ENCODE data around the gene MAML2. TPM values are rescaled to one million over a fixed set of nuclear protein-coding genes. Genes with fewer than 3 reads are reported as not detected.

Gene MAML2
- total and polyA plus RNA-seq, 2 experiments from 2014 or later: 4.7 to 15.3 TPM

GRCh38 chr11:96027021-96027420 is 316.0 kb downstream of the MAML2 start:
- H3K9me3 ChIP-seq (ENCODE audit: low read depth): no peaks in the 10 kb centered on the region
- no peaks in the 10 kb centered on the region for H3K4me1 ChIP-seq (ENCODE audit: insufficient read depth)
- H3K4me3 ChIP-seq: no peak overlapping the region
- no peak for DNase-seq (ENCODE audit: low spot score)
- TF ChIP-seq EZH2phosphoT487 (IDR thresholded peaks at IDR 0.05; ENCODE audit: low read depth, severe bottlenecking, unreplicated experiment): no peak
- no peak for TF ChIP-seq EZH2 (IDR thresholded peaks at IDR 0.05; ENCODE audit: borderline replicate concordance)
- no peak for TF ChIP-seq CTCF (IDR thresholded peaks at IDR 0.05; ENCODE audit: poor library complexity)
- peaks cover 3% of the 10 kb centered on the region for H3K79me2 ChIP-seq
- no peaks in the 10 kb centered on the region for H4K20me1 ChIP-seq (ENCODE audit: insufficient read depth, poor library complexity, severe bottlenecking)
- no peaks in the 10 kb centered on the region for H3K36me3 ChIP-seq (replicated peaks; ENCODE audit: insufficient read depth, low read depth)
- H3K27ac ChIP-seq: no peak overlapping the region
- no peak overlapping the region for H3K4me2 ChIP-seq
- H2AFZ ChIP-seq: no peak overlapping the region
- H3K27me3 ChIP-seq: no peaks in the 10 kb centered on the region
- H3K9me2 ChIP-seq (replicated peaks; ENCODE audit: insufficient read depth): no peaks in the 10 kb centered on the region

- no peak for DNase-seq (ENCODE audit: low spot score)
- no peaks in the 10 kb centered on the region for H3K9me2 ChIP-seq (replicated peaks; ENCODE audit: insufficient read depth)
- no peaks in the 10 kb centered on the region for H3K36me3 ChIP-seq (replicated peaks; ENCODE audit: insufficient read depth, low read depth)
- H3K4me2 ChIP-seq: no peak overlapping the region
- no peak for TF ChIP-seq EZH2 (IDR thresholded peaks at IDR 0.05; ENCODE audit: borderline replicate concordance)
- TF ChIP-seq EZH2phosphoT487 (IDR thresholded peaks at IDR 0.05; ENCODE audit: low read depth, severe bottlenecking, unreplicated experiment): no peak
- no peak for TF ChIP-seq CTCF (IDR thresholded peaks at IDR 0.05; ENCODE audit: poor library complexity)
- no peaks in the 10 kb centered on the region for H3K9me3 ChIP-seq (ENCODE audit: low read depth)
- 76% methylated on average over 2 of the region's 2 CpGs for WGBS (ENCODE audit: low lambda C conversion rate, missing lambda C conversion rate)
- no peak overlapping the region for H2AFZ ChIP-seq
- no peak overlapping the region for H3K27ac ChIP-seq
- no peaks in the 10 kb centered on the region for H3K4me1 ChIP-seq (ENCODE audit: insufficient read depth)
- H4K20me1 ChIP-seq (ENCODE audit: insufficient read depth, poor library complexity, severe bottlenecking): no peaks in the 10 kb centered on the region
- H3K79me2 ChIP-seq: peaks cover 3% of the 10 kb centered on the region
- H3K4me3 ChIP-seq: no peak overlapping the region
- H3K27me3 ChIP-seq: no peaks in the 10 kb centered on the region
Observed at GRCh38 chr11:96026310-96026709, 316.7 kb downstream of the MAML2 start.

- H3K27ac ChIP-seq: no peak overlapping the region
- no peaks in the 10 kb centered on the region for H3K4me1 ChIP-seq (ENCODE audit: insufficient read depth)
- H3K4me3 ChIP-seq: no peak overlapping the region
- H3K27me3 ChIP-seq: no peaks in the 10 kb centered on the region
- H3K79me2 ChIP-seq: no peaks in the 10 kb centered on the region
- no peaks in the 10 kb centered on the region for H3K36me3 ChIP-seq (replicated peaks; ENCODE audit: insufficient read depth, low read depth)
- no peak overlapping the region for H2AFZ ChIP-seq
- no peaks in the 10 kb centered on the region for H4K20me1 ChIP-seq (ENCODE audit: insufficient read depth, poor library complexity, severe bottlenecking)
- DNase-seq (ENCODE audit: low spot score): no peak
- H3K9me3 ChIP-seq (ENCODE audit: low read depth): no peaks in the 10 kb centered on the region
- no peaks in the 10 kb centered on the region for H3K9me2 ChIP-seq (replicated peaks; ENCODE audit: insufficient read depth)
- TF ChIP-seq EZH2phosphoT487 (IDR thresholded peaks at IDR 0.05; ENCODE audit: low read depth, severe bottlenecking, unreplicated experiment) (no peak), CTCF (IDR thresholded peaks at IDR 0.05; ENCODE audit: poor library complexity) (no peak), EZH2 (IDR thresholded peaks at IDR 0.05; ENCODE audit: borderline replicate concordance) (no peak)
- H3K4me2 ChIP-seq: no peak overlapping the region
- WGBS (ENCODE audit: low lambda C conversion rate, missing lambda C conversion rate): 93% methylated on average over 5 of the region's 5 CpGs
Observed at GRCh38 chr11:96024666-96025065, 318.3 kb downstream of the MAML2 start.

GRCh38 chr11:96023275-96023674 is 319.7 kb downstream of the MAML2 start:
- H3K4me3 ChIP-seq: no peak overlapping the region
- no peak for DNase-seq (ENCODE audit: low spot score)
- no peaks in the 10 kb centered on the region for H3K9me3 ChIP-seq (ENCODE audit: low read depth)
- H3K4me2 ChIP-seq: no peak overlapping the region
- H3K27me3 ChIP-seq: no peaks in the 10 kb centered on the region
- H3K36me3 ChIP-seq (replicated peaks; ENCODE audit: insufficient read depth, low read depth): no peaks in the 10 kb centered on the region
- no peaks in the 10 kb centered on the region for H3K79me2 ChIP-seq
- H3K9me2 ChIP-seq (replicated peaks; ENCODE audit: insufficient read depth): no peaks in the 10 kb centered on the region
- WGBS (ENCODE audit: low lambda C conversion rate, missing lambda C conversion rate): 74% methylated on average over 7 of the region's 7 CpGs
- no peaks in the 10 kb centered on the region for H3K4me1 ChIP-seq (ENCODE audit: insufficient read depth)
- no peak overlapping the region for H3K27ac ChIP-seq
- no peak for TF ChIP-seq EZH2phosphoT487 (IDR thresholded peaks at IDR 0.05; ENCODE audit: low read depth, severe bottlenecking, unreplicated experiment)
- no peak for TF ChIP-seq CTCF (IDR thresholded peaks at IDR 0.05; ENCODE audit: poor library complexity)
- no peak for TF ChIP-seq EZH2 (IDR thresholded peaks at IDR 0.05; ENCODE audit: borderline replicate concordance)
- H4K20me1 ChIP-seq (ENCODE audit: insufficient read depth, poor library complexity, severe bottlenecking): no peaks in the 10 kb centered on the region
- H2AFZ ChIP-seq: no peak overlapping the region

Data from hepatocyte (in vitro differentiated cells).